GM12864 (cell line): ENCODE results near the gene NARS2.

Source experiments
- DNase-seq: peaks from one replicate; pipeline ENCODE4 v3.0.0-alpha.2; 2011; ENCODE audit warnings: low read depth
- H3K4me3 ChIP-seq: 2 replicates; pipeline ENCODE4 v1.5.1; 2011; ENCODE audit warnings: mild to moderate bottlenecking, low read depth, low read length, control low read depth
- CTCF ChIP-seq: IDR thresholded peaks from 2 replicates; pipeline ENCODE4 v1.5.1; 2011; ENCODE audit warnings: low read depth, mild to moderate bottlenecking, moderate library complexity, low read length, control low read depth, inconsistent platforms; ENCODE audit errors: missing control alignments

Gene NARS2

GRCh38 chr11:78504708-78505107 lies 70.0 kb downstream of the NARS2 start:
- DNase-seq: no peak
- no peak for TF ChIP-seq CTCF
- H3K4me3 ChIP-seq: no peak overlapping the region

GRCh38 chr11:78504181-78504580 lies 70.5 kb downstream of the NARS2 start:
- DNase-seq: no peak
- no peak for TF ChIP-seq CTCF
- no peak overlapping the region for H3K4me3 ChIP-seq

- DNase-seq: no peak
- no peak overlapping the region for H3K4me3 ChIP-seq
- TF ChIP-seq CTCF: no peak
Measured at GRCh38 chr11:78499971-78500370, 74.7 kb downstream of the NARS2 start.

- no peak for DNase-seq
- no peak for TF ChIP-seq CTCF
- no peak overlapping the region for H3K4me3 ChIP-seq
Measured at GRCh38 chr11:78497293-78497692, 77.4 kb downstream of the NARS2 start.

GRCh38 chr11:78493413-78493975 lies 81.2 kb downstream of the NARS2 start:
- no peak for DNase-seq
- no peak for TF ChIP-seq CTCF
- no peak overlapping the region for H3K4me3 ChIP-seq

- DNase-seq: no peak
- TF ChIP-seq CTCF: no peak
- H3K4me3 ChIP-seq: no peak overlapping the region
Measured at GRCh38 chr11:78492973-78493372, 81.7 kb downstream of the NARS2 start.

GRCh38 chr11:78489184-78489583 lies 85.5 kb downstream of the NARS2 start:
- TF ChIP-seq CTCF: no peak
- no peak for DNase-seq
- H3K4me3 ChIP-seq: no peak overlapping the region
